CD8-positive, alpha-beta memory T cell (primary cell): Measurements from ENCODE around the gene ZSCAN4. TPM values are rescaled to one million over a fixed set of nuclear protein-coding genes. Genes with fewer than 3 reads are reported as not detected.

Experiments
- CTCF ChIA-PET: fragments of 350-600 bp; sonication (Branson Sonifier 250); formaldehyde crosslinking; loops from one replicate; lab custom pipeline; 2021; ENCODE audit warnings: antibody characterized with exemption; lab: Charles Lee
- POLR2A ChIA-PET: fragments of 350-600 bp; sonication (Branson Sonifier 250); formaldehyde crosslinking; loops from one replicate; lab custom pipeline; 2021; ENCODE audit warnings: antibody characterized with exemption; lab: Charles Lee
- DNase-seq, 5 donors: peaks; one replicate each; pipeline versions ENCODE4 v3.0.0 to v3.0.0-alpha.2; 2020 to 2022; ENCODE audit warnings: mixed read lengths in 1 of 5
- H3K27ac ChIP-seq: one replicate; pipeline ENCODE4 v1.7.0; 2013; ENCODE audit warnings: low read depth, mild to moderate bottlenecking, low read length, moderate library complexity
- H3K27me3 ChIP-seq: 2 replicates; pipeline ENCODE4 v1.7.0; 2013; ENCODE audit warnings: low read length, mild to moderate bottlenecking; ENCODE audit not compliant: insufficient read depth, poor library complexity, severe bottlenecking
- H3K36me3 ChIP-seq: 2 replicates; pipeline ENCODE4 v1.7.0; 2013; ENCODE audit warnings: mild to moderate bottlenecking, low read length, moderate library complexity; ENCODE audit not compliant: insufficient read depth
- H3K4me1 ChIP-seq: 2 replicates; pipeline ENCODE4 v1.7.0; 2013; ENCODE audit warnings: mild to moderate bottlenecking, low read length, moderate library complexity; ENCODE audit not compliant: insufficient read depth
- H3K4me3 ChIP-seq: 2 replicates; pipeline ENCODE4 v1.7.0; 2013; ENCODE audit warnings: mild to moderate bottlenecking, low read length
- H3K9me3 ChIP-seq: 2 replicates; pipeline ENCODE4 v1.7.0; 2013; ENCODE audit warnings: mild to moderate bottlenecking, low read length
- H3K27ac Mint-ChIP-seq, 8 donors: one replicate each; pipeline ENCODE4 v1.8.0; 2020 to 2021; ENCODE audit warnings: mixed read lengths in 8 of 8, mild to moderate bottlenecking in 6 of 8, inconsistent platforms in 3 of 8, moderate library complexity in 3 of 8
- H3K27me3 Mint-ChIP-seq, 2 donors: one replicate each; pipeline ENCODE4 v1.8.0; 2020 to 2021; ENCODE audit warnings: mixed read lengths in 2 of 2, mild to moderate bottlenecking in 1 of 2, moderate library complexity in 1 of 2
- H3K36me3 Mint-ChIP-seq, 3 donors: one replicate each; pipeline ENCODE4 v1.8.0; 2020 to 2021; ENCODE audit warnings: mixed read lengths in 3 of 3, inconsistent platforms in 1 of 3, mild to moderate bottlenecking in 1 of 3
- H3K4me1 Mint-ChIP-seq, 3 donors: one replicate each; pipeline ENCODE4 v1.8.0; 2020 to 2021; ENCODE audit warnings: mixed read lengths in 3 of 3, inconsistent platforms in 1 of 3, mild to moderate bottlenecking in 1 of 3
- H3K4me3 Mint-ChIP-seq, 7 donors: one replicate each; pipeline ENCODE4 v1.8.0; 2020 to 2021; ENCODE audit warnings: mixed read lengths in 7 of 7, mild to moderate bottlenecking in 6 of 7, moderate library complexity in 4 of 7, inconsistent platforms in 2 of 7
- H3K9me3 Mint-ChIP-seq, 5 donors: one replicate each; pipeline ENCODE4 v1.8.0; 2020 to 2022; ENCODE audit warnings: mixed read lengths in 5 of 5, mild to moderate bottlenecking in 3 of 5, moderate library complexity in 2 of 5, inconsistent platforms in 1 of 5
- polyA plus RNA-seq: library from polyadenylated mRNA; unstranded; fragments of 300-500 nt; fragmentation: Illumina TruSeq; gene quantifications from one replicate; pipeline ENCODE4 v1.2.3, GENCODE V29; 2021
- total RNA-seq, 2 experiments: library from RNA; stranded (reverse); gene quantifications; one replicate each; pipeline ENCODE4 v1.2.3, GENCODE V29; 2021

Gene ZSCAN4
- total and polyA plus RNA-seq, 3 experiments from 2014 or later = not detected

GRCh38 chr19:57709616-57710015 lies 40.9 kb downstream of the ZSCAN4 start:
- POLR2A ChIA-PET = interaction anchor here (0.6 to 2.5 kb wide), 14 partner anchors 17 to 293 kb away, joined by 3 to 24 read pairs (median 4); partner anchors contain the start of genes ZNF134, ZNF211, ZNF551 and ZNF552
- H3K36me3 Mint-ChIP-seq = peaks cover 27 to 62% (median 44%) of the 10 kb centered on the region in 3 donors
- DNase-seq = no peak

GRCh38 chr19:57712222-57712621 lies 43.5 kb downstream of the ZSCAN4 start:
- POLR2A ChIA-PET = no interaction called here
- peaks cover 20 to 63% (median 35%) of the 10 kb centered on the region in 3 donors for H3K36me3 Mint-ChIP-seq

More at GRCh38 chr19:57709616-57710015, 40.9 kb downstream of the ZSCAN4 start:
- Mint-ChIP-seq H3K4me1 (peaks cover 21 to 45% (median 32%) of the 10 kb centered on the region in 3 donors), H3K27me3 (peaks cover 0 to 11% of the 10 kb centered on the region in 2 donors), H3K4me3 (peak overlapping the region in 5 of 7 donors; percentile 83 to 99 (median 92)), H3K27ac (peak overlapping the region in 4 of 8 donors; percentile 10 to 99 (median 84)), H3K9me3 (peaks cover 12 to 97% (median 74%) of the 10 kb centered on the region in 5 donors)
- Histone ChIP-seq H3K4me1 (peaks cover 7% of the 10 kb centered on the region), H3K27me3 (no peaks in the 10 kb centered on the region), H3K36me3 (no peaks in the 10 kb centered on the region), H3K9me3 (peaks cover 30% of the 10 kb centered on the region), H3K4me3 (peak overlapping the region; percentile 43), H3K27ac (no peak overlapping the region)
- CTCF ChIA-PET = interaction anchor here (1.0 to 2.1 kb wide), 2 partner anchors 17 to 28 kb away, joined by 3 to 5 read pairs; partner anchors contain the start of genes ZNF551 and ZNF671

DNA sequence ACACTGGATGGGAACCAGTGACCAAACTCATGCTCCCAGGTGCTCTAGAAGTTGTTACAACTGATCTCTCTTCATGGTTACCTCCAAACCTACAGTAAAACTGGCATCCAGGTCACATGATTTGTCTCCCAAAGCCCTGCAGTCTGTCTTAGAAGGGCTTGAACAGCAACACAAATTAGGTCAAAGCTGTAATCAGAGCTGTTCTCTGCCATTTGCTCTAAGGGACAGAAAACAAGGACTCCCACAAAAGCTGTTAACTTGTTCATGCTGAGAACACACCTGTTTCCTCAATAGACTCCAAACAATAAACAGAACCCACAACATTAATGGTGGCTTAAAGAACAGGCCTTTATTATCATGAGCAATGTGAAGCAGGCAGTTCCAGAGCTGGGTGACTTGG lies 50.7 kb downstream of the ZSCAN4 start:
- no peak overlapping the region for H3K4me3 Mint-ChIP-seq
- ChIA-PET POLR2A (no interaction called here), CTCF (no interaction called here)
- H3K27me3 Mint-ChIP-seq = no peaks in the 10 kb centered on the region
- H3K27me3 ChIP-seq = no peaks in the 10 kb centered on the region
- H3K36me3 ChIP-seq = peaks cover 32% of the 10 kb centered on the region
- no peak overlapping the region for H3K27ac ChIP-seq
- peaks cover 48 to 78% (median 64%) of the 10 kb centered on the region in 3 donors for H3K36me3 Mint-ChIP-seq
- peak overlapping the region; percentile 7 for H3K4me3 ChIP-seq
- H3K4me1 ChIP-seq = no peaks in the 10 kb centered on the region
- H3K27ac Mint-ChIP-seq = no peak overlapping the region
- H3K9me3 Mint-ChIP-seq = peaks cover 24 to 92% (median 86%) of the 10 kb centered on the region in 5 donors
- DNase-seq = no peak
- peaks cover 8 to 12% (median 11%) of the 10 kb centered on the region in 3 donors for H3K4me1 Mint-ChIP-seq
- H3K9me3 ChIP-seq = peaks cover 44% of the 10 kb centered on the region

More at GRCh38 chr19:57712222-57712621, 43.5 kb downstream of the ZSCAN4 start:
- Histone ChIP-seq H3K27ac (no peak overlapping the region), H3K4me1 (peaks cover 6% of the 10 kb centered on the region), H3K36me3 (no peaks in the 10 kb centered on the region), H3K9me3 (peaks cover 17% of the 10 kb centered on the region), H3K4me3 (no peak overlapping the region), H3K27me3 (no peaks in the 10 kb centered on the region)
- peaks cover 0 to 7% of the 10 kb centered on the region in 2 donors for H3K27me3 Mint-ChIP-seq
- peaks cover 20 to 96% (median 74%) of the 10 kb centered on the region in 5 donors for H3K9me3 Mint-ChIP-seq
- no peak overlapping the region for H3K27ac Mint-ChIP-seq
- peaks cover 16 to 23% (median 18%) of the 10 kb centered on the region in 3 donors for H3K4me1 Mint-ChIP-seq
- DNase-seq = no peak
- H3K4me3 Mint-ChIP-seq = no peak overlapping the region
- CTCF ChIA-PET = interaction anchor here (1.3 kb wide), 1 partner anchor 35 kb away, joined by 3 read pairs; the partner anchor contains the start of gene ZNF776

DNA sequence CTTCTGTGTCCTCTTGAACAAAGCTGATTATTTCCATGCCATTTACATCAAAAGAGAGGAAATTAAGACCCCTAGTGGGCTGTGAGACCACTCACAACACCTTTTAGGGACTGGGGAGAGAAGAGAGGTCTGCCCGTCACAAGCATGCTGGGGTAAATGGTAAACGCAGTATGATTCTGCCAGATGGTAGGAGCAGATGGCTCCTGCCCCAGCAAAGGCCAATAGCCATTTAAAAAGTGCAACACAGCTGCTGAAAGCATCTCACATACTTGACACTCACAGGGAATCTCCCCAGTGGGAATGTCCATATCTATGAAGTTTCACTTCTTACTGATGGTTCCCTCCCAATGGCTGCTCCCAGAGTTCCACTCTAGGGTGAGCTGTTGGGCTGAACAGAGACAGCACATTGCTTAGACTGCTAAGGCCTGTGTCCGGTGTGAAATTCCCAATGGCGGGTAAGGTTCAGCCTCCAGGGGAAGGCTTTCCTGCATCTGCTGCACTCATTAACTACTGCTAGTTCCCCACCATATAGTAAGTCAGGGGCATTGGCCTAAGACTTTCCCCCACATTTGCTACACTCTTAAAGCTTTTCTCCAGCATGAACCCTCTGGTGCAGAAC lies 51.3 kb downstream of the ZSCAN4 start:
- Mint-ChIP-seq H3K9me3 (peaks cover 28 to 91% (median 86%) of the 10 kb centered on the region in 5 donors), H3K36me3 (peaks cover 49 to 78% (median 66%) of the 10 kb centered on the region in 3 donors), H3K27me3 (no peaks in the 10 kb centered on the region), H3K4me1 (peaks cover 11 to 16% (median 15%) of the 10 kb centered on the region in 3 donors), H3K27ac (no peak overlapping the region), H3K4me3 (no peak overlapping the region)
- CTCF ChIA-PET = no interaction called here
- H3K4me3 ChIP-seq = peak overlapping the region; percentile 7
- POLR2A ChIA-PET = no interaction called here
- no peaks in the 10 kb centered on the region for H3K4me1 ChIP-seq
- H3K36me3 ChIP-seq = peaks cover 32% of the 10 kb centered on the region
- DNase-seq = no peak
- H3K9me3 ChIP-seq = peaks cover 49% of the 10 kb centered on the region
- no peak overlapping the region for H3K27ac ChIP-seq
- no peaks in the 10 kb centered on the region for H3K27me3 ChIP-seq

DNA sequence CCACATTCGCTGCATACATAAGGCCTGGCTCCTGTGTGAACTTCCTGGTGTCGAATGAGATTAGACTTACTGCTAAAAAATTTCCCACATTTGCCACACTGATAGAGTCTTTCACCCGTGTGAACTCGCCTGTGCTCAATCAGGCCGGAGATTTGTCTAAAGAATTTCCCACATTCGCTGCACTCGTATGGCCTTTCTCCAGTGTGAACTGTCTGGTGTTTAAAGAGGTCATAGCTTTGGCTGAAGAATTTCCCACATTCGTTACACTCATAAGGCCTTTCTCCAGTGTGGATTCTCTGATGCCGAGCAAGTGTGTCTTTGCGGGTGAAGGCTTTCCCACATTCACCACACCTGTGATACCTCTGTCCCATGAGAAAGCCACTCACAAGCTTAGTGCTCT lies 52.1 kb downstream of the ZSCAN4 start:
- peaks cover 50% of the 10 kb centered on the region for H3K9me3 ChIP-seq
- Mint-ChIP-seq H3K36me3 (peaks cover 47 to 74% (median 65%) of the 10 kb centered on the region in 3 donors), H3K27me3 (no peaks in the 10 kb centered on the region), H3K9me3 (peaks cover 26 to 89% (median 83%) of the 10 kb centered on the region in 5 donors), H3K4me1 (peaks cover 11 to 20% (median 16%) of the 10 kb centered on the region in 3 donors), H3K27ac (no peak overlapping the region), H3K4me3 (no peak overlapping the region)
- peak overlapping the region; percentile 17 for H3K4me3 ChIP-seq
- no peak overlapping the region for H3K27ac ChIP-seq
- CTCF ChIA-PET = no interaction called here
- H3K4me1 ChIP-seq = no peaks in the 10 kb centered on the region
- peaks cover 32% of the 10 kb centered on the region for H3K36me3 ChIP-seq
- no peak for DNase-seq
- no peaks in the 10 kb centered on the region for H3K27me3 ChIP-seq
- POLR2A ChIA-PET = no interaction called here

Other genes starting within 250 kb of the ZSCAN4 start
- gene ZNF749, start 233.6 kb upstream of the ZSCAN4 start, total RNA-seq = 10 to 100 TPM; 29.9 to 32.7 TPM
- gene ZNF749, start 233.6 kb upstream of the ZSCAN4 start, polyA plus RNA-seq = 4.1 TPM
- under 1 TPM; 0.24 to 0.27 TPM for gene VN1R1, start 211.8 kb upstream of the ZSCAN4 start, total RNA-seq
- not detected for gene VN1R1, start 211.8 kb upstream of the ZSCAN4 start, polyA plus RNA-seq
- 1 to 10 TPM; 6.3 to 7.3 TPM for gene ZNF772, start 191.4 kb upstream of the ZSCAN4 start, total RNA-seq
- gene ZNF772, start 191.4 kb upstream of the ZSCAN4 start, polyA plus RNA-seq = 0.92 TPM
- 1 to 10 TPM; 7.3 to 9.1 TPM for gene ZNF419, start 181.2 kb upstream of the ZSCAN4 start, total RNA-seq
- 9.5 TPM for gene ZNF419, start 181.2 kb upstream of the ZSCAN4 start, polyA plus RNA-seq
- gene ZNF773, start 169.0 kb upstream of the ZSCAN4 start, total RNA-seq = 1 to 10 TPM; 7.6 to 8.1 TPM
- 14.5 TPM for gene ZNF773, start 169.0 kb upstream of the ZSCAN4 start, polyA plus RNA-seq
- gene ZNF549, start 141.6 kb upstream of the ZSCAN4 start, total RNA-seq = 1 to 10 TPM; 6.9 to 7.0 TPM
- 8.7 TPM for gene ZNF549, start 141.6 kb upstream of the ZSCAN4 start, polyA plus RNA-seq
- gene ZNF550, start 109.1 kb upstream of the ZSCAN4 start, total RNA-seq = 10 to 100 TPM in 1 of 2 experiments, 1 to 10 TPM in 1; 9.6 to 10.3 TPM
- gene ZNF550, start 109.1 kb upstream of the ZSCAN4 start, polyA plus RNA-seq = 13.5 TPM
- 1 to 10 TPM; 5.9 to 6.6 TPM for gene ZNF416, start 90.0 kb upstream of the ZSCAN4 start, total RNA-seq
- gene ZNF416, start 90.0 kb upstream of the ZSCAN4 start, polyA plus RNA-seq = 6.3 TPM
- gene ZIK1, start 84.8 kb upstream of the ZSCAN4 start, total RNA-seq = 10 to 100 TPM in 1 of 2 experiments, 1 to 10 TPM in 1; 9.7 to 10.9 TPM
- 7.6 TPM for gene ZIK1, start 84.8 kb upstream of the ZSCAN4 start, polyA plus RNA-seq
- 10 to 100 TPM; 10.5 to 12.6 TPM for gene ZNF530, start 69.0 kb upstream of the ZSCAN4 start, total RNA-seq
- 6.2 TPM for gene ZNF530, start 69.0 kb upstream of the ZSCAN4 start, polyA plus RNA-seq
- 10 to 100 TPM; 19.1 to 22.1 TPM for gene ZNF134, start 54.7 kb upstream of the ZSCAN4 start, total RNA-seq
- gene ZNF134, start 54.7 kb upstream of the ZSCAN4 start, polyA plus RNA-seq = 14.3 TPM
- gene ZNF211, start 35.8 kb upstream of the ZSCAN4 start, total RNA-seq = 10 to 100 TPM; 12.1 TPM
- gene ZNF211, start 35.8 kb upstream of the ZSCAN4 start, polyA plus RNA-seq = 17.9 TPM
- 10 to 100 TPM; 14.5 to 15.6 TPM for gene ZNF551, start 13.0 kb downstream of the ZSCAN4 start, total RNA-seq
- gene ZNF551, start 13.0 kb downstream of the ZSCAN4 start, polyA plus RNA-seq = 7.8 TPM
- gene ZNF154, start 40.3 kb downstream of the ZSCAN4 start, total RNA-seq = 1 to 10 TPM; 6.5 to 7.7 TPM
- gene ZNF154, start 40.3 kb downstream of the ZSCAN4 start, polyA plus RNA-seq = 2.2 TPM
- 10 to 100 TPM; 10.6 to 11.0 TPM for gene ZNF671, start 58.7 kb downstream of the ZSCAN4 start, total RNA-seq
- gene ZNF671, start 58.7 kb downstream of the ZSCAN4 start, polyA plus RNA-seq = 24.3 TPM
- 10 to 100 TPM; 13.3 to 17.2 TPM for gene ZNF776, start 77.9 kb downstream of the ZSCAN4 start, total RNA-seq
- gene ZNF776, start 77.9 kb downstream of the ZSCAN4 start, polyA plus RNA-seq = 7.0 TPM
- gene ZNF586, start 100.7 kb downstream of the ZSCAN4 start, total RNA-seq = 10 to 100 TPM; 15.6 to 17.1 TPM
- gene ZNF586, start 100.7 kb downstream of the ZSCAN4 start, polyA plus RNA-seq = 18.6 TPM
- gene ZNF552, start 146.0 kb downstream of the ZSCAN4 start, total RNA-seq = 10 to 100 TPM in 1 of 2 experiments, 1 to 10 TPM in 1; 7.2 to 10.6 TPM
- 11.3 TPM for gene ZNF552, start 146.0 kb downstream of the ZSCAN4 start, polyA plus RNA-seq
- gene ZNF587B, start 161.4 kb downstream of the ZSCAN4 start, total RNA-seq = 10 to 100 TPM; 24.8 to 25.4 TPM
- 1.4 TPM for gene ZNF587B, start 161.4 kb downstream of the ZSCAN4 start, polyA plus RNA-seq
- 10 to 100 TPM; 24.2 to 27.2 TPM for gene ZNF587, start 180.9 kb downstream of the ZSCAN4 start, total RNA-seq
- 4.8 TPM for gene ZNF587, start 180.9 kb downstream of the ZSCAN4 start, polyA plus RNA-seq
- gene ZNF814, start 220.1 kb downstream of the ZSCAN4 start, total RNA-seq = 10 to 100 TPM; 38.5 to 38.7 TPM
- 21.2 TPM for gene ZNF814, start 220.1 kb downstream of the ZSCAN4 start, polyA plus RNA-seq
- gene ZNF417, start 247.7 kb downstream of the ZSCAN4 start, total RNA-seq = 10 to 100 TPM; 15.8 to 16.8 TPM
- 4.4 TPM for gene ZNF417, start 247.7 kb downstream of the ZSCAN4 start, polyA plus RNA-seq